Gastrocnemius medialis (tissue), 4 donors: ENCODE results near the gene COMMD8. TPM values are rescaled to one million over a fixed set of nuclear protein-coding genes. Genes with fewer than 3 reads are reported as not detected.

Experiments used
- ATAC-seq, 2 donors: fragments of 150-250 bp; one replicate each; pipeline ENCODE4 v1.9.1; 2016
- DNase-seq, 2 donors: peaks; one replicate each; pipeline ENCODE4 v3.0.0-alpha.2; 2019
- H3K27ac ChIP-seq, 4 donors: fragments of 200-600 bp; sonication (generic); 1 replicate in 1 of 4; 2 replicates in 3 of 4; pipeline ENCODE4 v1.5.1; 2016 to 2018; ENCODE audit warnings: mild to moderate bottlenecking in 2 of 4, moderate library complexity in 1 of 4
- H3K27me3 ChIP-seq, 3 donors: fragments of 200-600 bp; sonication (generic) in 2 of 3; 1 replicate in 1 of 3; 2 replicates in 2 of 3; pipeline versions ENCODE4 v1.5.1 to v1.6.0; 2016 to 2019; ENCODE audit warnings: mild to moderate bottlenecking in 1 of 3, moderate library complexity in 1 of 3
- H3K36me3 ChIP-seq, 2 donors: fragments of 200-600 bp; sonication (generic) in 1 of 2; one replicate each; pipeline ENCODE4 v1.5.1; 2017 to 2018
- H3K4me1 ChIP-seq, 2 donors: fragments of 200-600 bp; sonication (generic) in 1 of 2; one replicate each; pipeline ENCODE4 v1.5.1; 2016 to 2017; ENCODE audit warnings: mild to moderate bottlenecking in 2 of 2
- H3K4me3 ChIP-seq, 4 donors: fragments of 200-600 bp; sonication (generic) in 3 of 4; 1 replicate in 1 of 4; 2 replicates in 3 of 4; pipeline ENCODE4 v1.5.1; 2016 to 2019; ENCODE audit warnings: mild to moderate bottlenecking in 2 of 4
- H3K9me3 ChIP-seq, 3 donors: fragments of 200-600 bp; sonication (generic) in 2 of 3; 1 replicate in 1 of 3; 2 replicates in 2 of 3; pipeline ENCODE4 v1.5.1; 2016 to 2019
- POLR2A ChIP-seq, 2 donors: fragments of 450-650 bp; IDR thresholded peaks; one replicate each; pipeline ENCODE4 v1.6.1; 2017; ENCODE audit warnings: antibody characterized with exemption in 2 of 2, mild to moderate bottlenecking in 2 of 2, moderate library complexity in 2 of 2
- in situ Hi-C, 4 donors: fragments of 200-750 bp; cut with MboI; loops; one replicate each; pipeline versions ENCODE4 v1.15.0 to v1.8.0; 2017; ENCODE audit warnings: low sequenced_read_pairs in 4 of 4
- intact Hi-C: fragments of 100-400 bp; cut with DNase I; formaldehyde crosslinking; loops from one replicate; pipeline ENCODE4 v1.15.1; 2023; ENCODE audit warnings: low total_unique reads
- total RNA-seq, 4 donors: library from RNA; depleted of rRNA; stranded (reverse); fragments of >200 nt; gene quantifications; one replicate each; pipeline versions ENCODE4 v1.1.0 to v1.2.3, GENCODE V29; 2016
- TF ChIP-seq, protein P1 (sequence below), 5 experiments: fragments of 450-650 bp in 3 of 5; fragments of 200-600 bp in 2 of 5; sonication (generic) in 2 of 5; IDR thresholded peaks in 4 of 5; conservative IDR thresholded peaks in 1 of 5; 1 replicate in 4 of 5; 2 replicates in 1 of 5; pipeline ENCODE4 v1.5.1; 2016 to 2019; ENCODE audit warnings: antibody characterized with exemption in 5 of 5, mild to moderate bottlenecking in 3 of 5, moderate library complexity in 3 of 5

The COMMD8 gene
- total RNA-seq, 4 donors from 2014 or later, result 4.8 to 8.5 (median 6.4) TPM

DNA sequence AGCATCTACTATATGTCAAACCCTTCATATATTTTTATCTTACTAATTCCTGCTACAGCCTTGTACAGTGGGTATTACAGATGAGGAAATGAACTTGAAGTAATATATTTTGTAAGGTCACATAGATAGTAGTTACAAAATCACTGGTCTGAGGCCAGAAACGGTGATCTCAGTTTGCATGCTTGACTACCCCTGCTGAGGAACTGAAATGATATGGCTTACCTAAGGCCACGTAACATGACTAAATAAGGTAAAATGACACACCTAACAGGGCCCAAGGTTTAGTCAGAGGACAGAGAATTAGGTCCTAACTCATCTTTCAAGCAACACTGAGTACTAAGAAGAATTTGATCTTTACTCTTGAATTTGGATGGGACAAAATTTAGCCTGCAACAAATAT, 1.5 kb upstream of the COMMD8 start:
- TF ChIP-seq POLR2A (IDR thresholded peaks at IDR 0.05), result no peak
- TF ChIP-seq, protein P1, sequence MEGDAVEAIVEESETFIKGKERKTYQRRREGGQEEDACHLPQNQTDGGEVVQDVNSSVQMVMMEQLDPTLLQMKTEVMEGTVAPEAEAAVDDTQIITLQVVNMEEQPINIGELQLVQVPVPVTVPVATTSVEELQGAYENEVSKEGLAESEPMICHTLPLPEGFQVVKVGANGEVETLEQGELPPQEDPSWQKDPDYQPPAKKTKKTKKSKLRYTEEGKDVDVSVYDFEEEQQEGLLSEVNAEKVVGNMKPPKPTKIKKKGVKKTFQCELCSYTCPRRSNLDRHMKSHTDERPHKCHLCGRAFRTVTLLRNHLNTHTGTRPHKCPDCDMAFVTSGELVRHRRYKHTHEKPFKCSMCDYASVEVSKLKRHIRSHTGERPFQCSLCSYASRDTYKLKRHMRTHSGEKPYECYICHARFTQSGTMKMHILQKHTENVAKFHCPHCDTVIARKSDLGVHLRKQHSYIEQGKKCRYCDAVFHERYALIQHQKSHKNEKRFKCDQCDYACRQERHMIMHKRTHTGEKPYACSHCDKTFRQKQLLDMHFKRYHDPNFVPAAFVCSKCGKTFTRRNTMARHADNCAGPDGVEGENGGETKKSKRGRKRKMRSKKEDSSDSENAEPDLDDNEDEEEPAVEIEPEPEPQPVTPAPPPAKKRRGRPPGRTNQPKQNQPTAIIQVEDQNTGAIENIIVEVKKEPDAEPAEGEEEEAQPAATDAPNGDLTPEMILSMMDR (IDR thresholded peaks at IDR 0.05 in 4 of 5, conservative IDR thresholded peaks at IDR 0.05 in 1 of 5), result no peak
- no peaks in the 10 kb centered on the region for H3K36me3 ChIP-seq
- no peak overlapping the region for H3K4me3 ChIP-seq
- H3K27ac ChIP-seq, result no peak overlapping the region
- peaks cover 0 to 12% of the 10 kb centered on the region in 2 donors for H3K4me1 ChIP-seq
- intact Hi-C loops, result loop anchor here (10.0 kb wide), 2 partner anchors 100 to 880 kb away; partner anchors contain the start of gene SLAIN2
- ATAC-seq (no peak), DNase-seq (no peak)
- in situ Hi-C loops, result loop anchor here in 1 of 4 donors (25.0 kb wide), 1 partner anchor 447 kb away; the partner anchor contains the start of gene NFXL1
- H3K27me3 ChIP-seq, result no peaks in the 10 kb centered on the region
- no peaks in the 10 kb centered on the region for H3K9me3 ChIP-seq

DNA sequence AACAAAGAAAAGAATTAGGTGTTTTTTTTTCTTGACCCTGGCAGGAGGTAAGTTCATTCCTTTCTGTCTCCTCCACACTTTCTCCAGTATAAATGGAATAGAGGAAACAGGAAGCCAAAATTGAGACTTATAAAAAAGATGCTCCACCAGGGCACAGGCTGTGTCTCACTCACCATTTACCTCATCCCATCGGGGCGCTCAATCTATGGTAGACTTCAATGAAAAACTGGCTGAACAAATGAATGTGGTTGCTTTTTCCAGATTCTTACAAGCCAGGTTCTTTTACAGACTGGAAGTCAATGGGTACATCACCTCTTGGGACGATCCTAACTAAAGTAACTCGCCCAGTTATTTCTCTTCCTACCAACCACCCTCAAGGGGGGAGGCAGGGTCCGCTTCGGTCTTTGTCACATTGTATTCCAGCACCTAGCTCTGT, 685 bp downstream of the COMMD8 start:
- in situ Hi-C loops, result loop anchor here in 1 of 4 donors (25.0 kb wide), 1 partner anchor 449 kb away; the partner anchor contains the start of gene NFXL1
- DNase-seq, result no peak
- Histone ChIP-seq H3K36me3 (no peaks in the 10 kb centered on the region), H3K27me3 (no peaks in the 10 kb centered on the region), H3K9me3 (no peaks in the 10 kb centered on the region), H3K4me1 (peaks cover 0 to 12% of the 10 kb centered on the region in 2 donors), H3K4me3 (peak overlapping the region; percentile 74 to 88 (median 85)), H3K27ac (peak overlapping the region; percentile 65 to 81 (median 76))
- TF ChIP-seq, protein P1 (IDR thresholded peaks at IDR 0.05 in 4 of 5, conservative IDR thresholded peaks at IDR 0.05 in 1 of 5), result no peak
- TF ChIP-seq POLR2A (IDR thresholded peaks at IDR 0.05), result no peak
- ATAC-seq, result no peak
- intact Hi-C loops, result loop anchor here (1.0 to 10.0 kb wide), 3 partner anchors 22 to 882 kb away; partner anchors contain the start of genes ATP10D and SLAIN2

DNA sequence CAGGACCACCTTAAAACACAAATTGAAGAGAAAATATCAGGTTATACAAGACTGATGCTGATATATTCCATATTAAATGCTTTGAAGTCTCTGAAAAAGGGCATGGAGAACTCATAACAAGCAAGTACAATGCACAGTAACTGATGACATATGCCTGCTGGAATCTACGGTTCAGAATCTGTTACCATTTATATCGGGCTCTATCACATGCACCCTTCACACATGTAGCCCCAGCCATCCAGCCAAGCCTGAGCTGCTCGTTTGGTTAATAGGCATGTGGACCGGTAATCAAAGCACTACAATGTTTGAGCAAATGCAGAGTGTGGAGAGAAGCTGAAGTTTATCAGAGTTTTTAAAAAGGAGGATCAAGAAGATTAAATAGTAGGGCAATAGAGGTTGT, 11.8 kb downstream of the COMMD8 start:
- Histone ChIP-seq H3K9me3 (no peaks in the 10 kb centered on the region), H3K4me3 (no peak overlapping the region), H3K27ac (no peak overlapping the region), H3K36me3 (peaks cover 0 to 29% of the 10 kb centered on the region in 2 donors), H3K4me1 (no peaks in the 10 kb centered on the region), H3K27me3 (no peaks in the 10 kb centered on the region)
- no peak for DNase-seq
- intact Hi-C loops, result no loop called here
- no peak for ATAC-seq
- in situ Hi-C loops, result loop anchor here in 1 of 4 donors (25.0 kb wide), 1 partner anchor 461 kb away; the partner anchor contains the start of gene NFXL1
- TF ChIP-seq POLR2A (IDR thresholded peaks at IDR 0.05), result no peak
- TF ChIP-seq, protein P1 (IDR thresholded peaks at IDR 0.05 in 4 of 5, conservative IDR thresholded peaks at IDR 0.05 in 1 of 5), result no peak

DNA sequence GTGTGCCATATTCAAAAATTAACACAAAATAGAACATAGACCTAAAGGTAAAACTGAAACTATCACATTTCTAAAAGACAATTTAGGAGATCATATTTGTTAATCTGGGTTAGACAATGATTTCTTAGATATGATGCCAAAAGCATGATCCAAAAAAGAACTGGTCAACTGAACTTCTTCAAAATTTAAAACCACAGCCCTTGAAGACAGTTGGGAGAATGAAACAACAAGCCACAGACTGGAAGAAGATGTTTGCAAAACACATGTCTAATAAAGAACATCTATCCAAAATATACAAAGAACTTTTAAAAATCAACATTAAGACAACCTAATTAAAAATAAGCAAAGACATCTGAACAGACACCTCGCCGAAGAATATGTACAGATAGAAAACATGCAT, 19.5 kb downstream of the COMMD8 start:
- no peak overlapping the region for H3K4me3 ChIP-seq
- in situ Hi-C loops, result no loop called here
- no peaks in the 10 kb centered on the region for H3K27me3 ChIP-seq
- no peak for ATAC-seq
- H3K36me3 ChIP-seq, result no peaks in the 10 kb centered on the region
- intact Hi-C loops, result no loop called here
- TF ChIP-seq POLR2A (IDR thresholded peaks at IDR 0.05), result no peak
- TF ChIP-seq, protein P1 (IDR thresholded peaks at IDR 0.05 in 4 of 5, conservative IDR thresholded peaks at IDR 0.05 in 1 of 5), result no peak
- H3K9me3 ChIP-seq, result no peaks in the 10 kb centered on the region
- no peak overlapping the region for H3K27ac ChIP-seq
- no peak for DNase-seq
- H3K4me1 ChIP-seq, result no peaks in the 10 kb centered on the region

DNA sequence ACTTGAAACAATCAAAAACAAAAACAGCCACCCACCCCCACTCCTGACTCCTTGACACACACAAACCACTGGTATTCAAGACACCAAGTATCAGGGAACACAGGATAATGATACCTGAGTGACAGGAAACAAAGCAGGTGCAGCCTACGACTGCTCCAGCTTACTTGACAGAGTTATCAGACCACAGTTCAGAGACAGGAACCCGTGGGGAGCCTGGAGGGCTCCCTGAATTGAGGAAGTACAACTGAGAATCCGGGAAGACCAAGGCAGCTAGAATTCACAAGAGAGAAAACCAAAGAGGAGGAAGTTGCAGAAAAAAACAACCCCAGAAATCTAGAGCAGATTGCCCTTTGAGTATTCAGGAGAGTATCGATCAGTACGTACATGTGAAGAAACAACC, 20.5 kb downstream of the COMMD8 start:
- DNase-seq, result no peak
- intact Hi-C loops, result no loop called here
- Histone ChIP-seq H3K4me3 (no peak overlapping the region), H3K36me3 (no peaks in the 10 kb centered on the region), H3K27me3 (no peaks in the 10 kb centered on the region), H3K27ac (no peak overlapping the region), H3K4me1 (no peaks in the 10 kb centered on the region), H3K9me3 (no peaks in the 10 kb centered on the region)
- no peak for TF ChIP-seq POLR2A (IDR thresholded peaks at IDR 0.05)
- TF ChIP-seq, protein P1 (IDR thresholded peaks at IDR 0.05 in 4 of 5, conservative IDR thresholded peaks at IDR 0.05 in 1 of 5), result no peak
- in situ Hi-C loops, result no loop called here
- ATAC-seq, result no peak
